Activated CD4-positive, alpha-beta T cell treated with anti-CD3 and anti-CD28 coated beads, Interleukin-2, Interleukin-6, amounts not matched to agents 100 ng/mL and 50 ng/mL, durations not matched to agents 16 hours and 8 hours (primary cell): ENCODE measurements around the gene SLC38A11.
A peak's percentile ranks its signal among the peaks of the same experiment; 100 is the strongest.

ENCODE experiments used
- DNase-seq: peaks from one replicate; pipeline ENCODE4 v3.0.0-alpha.2; 2020

The SLC38A11 gene

DNA sequence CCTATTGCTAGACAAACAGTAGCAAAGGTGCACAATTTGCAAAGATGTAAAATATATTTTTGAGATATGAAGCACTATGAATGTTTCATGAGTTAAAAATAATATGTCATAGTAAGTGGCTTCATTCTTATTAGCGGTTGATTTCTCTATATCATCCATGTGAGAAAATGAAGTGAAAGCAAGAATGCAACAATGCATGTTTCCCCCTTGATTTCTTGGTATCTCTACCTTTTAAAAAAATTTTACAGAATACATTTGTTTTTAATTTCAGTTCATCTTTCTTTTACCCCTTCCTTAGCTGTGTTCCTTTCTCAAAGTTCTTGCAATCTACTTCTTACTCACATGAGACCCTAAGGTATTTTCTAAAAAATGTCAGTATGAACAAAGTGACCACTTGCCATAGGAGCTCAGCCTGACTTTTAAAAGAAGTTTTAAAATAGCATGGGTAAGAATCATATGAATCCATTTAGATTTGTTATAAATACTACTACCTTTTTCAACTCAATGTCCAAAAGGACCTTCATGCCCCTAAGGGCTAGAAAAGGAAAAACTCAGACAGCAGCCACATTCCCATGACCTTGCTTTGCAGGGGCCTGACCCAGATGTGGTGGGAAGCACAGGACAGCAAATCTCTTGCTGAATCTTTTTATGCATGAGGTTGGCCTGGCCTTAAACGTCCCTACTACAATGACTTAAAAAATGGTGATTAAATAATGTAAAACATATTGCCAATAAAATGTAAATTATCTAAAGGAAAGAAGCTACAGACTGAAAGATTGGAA lies 14.8 kb upstream of the SLC38A11 start:
- no peak for DNase-seq

DNA sequence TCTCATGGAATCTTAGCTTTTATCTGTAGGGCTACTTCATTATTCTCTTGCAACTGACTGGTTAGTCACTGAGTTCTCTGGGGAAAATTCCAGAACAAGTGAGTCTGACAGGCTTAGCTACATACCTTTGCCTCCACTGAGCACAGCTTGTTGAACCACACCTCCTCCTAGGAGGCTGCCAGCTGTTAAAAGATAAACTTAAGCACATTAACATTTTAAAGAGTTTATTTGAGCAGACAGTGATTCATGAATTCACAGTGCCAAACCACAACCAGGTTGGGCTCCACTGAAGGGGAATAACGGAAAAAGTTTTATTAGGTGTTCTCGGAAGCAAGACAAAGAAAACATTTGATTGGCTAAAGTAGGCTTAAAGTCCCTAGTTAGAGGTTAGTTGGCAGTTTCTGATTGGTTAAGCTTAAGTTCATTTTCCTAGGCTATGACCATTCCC lies 12.5 kb upstream of the SLC38A11 start:
- DNase-seq: no peak

DNA sequence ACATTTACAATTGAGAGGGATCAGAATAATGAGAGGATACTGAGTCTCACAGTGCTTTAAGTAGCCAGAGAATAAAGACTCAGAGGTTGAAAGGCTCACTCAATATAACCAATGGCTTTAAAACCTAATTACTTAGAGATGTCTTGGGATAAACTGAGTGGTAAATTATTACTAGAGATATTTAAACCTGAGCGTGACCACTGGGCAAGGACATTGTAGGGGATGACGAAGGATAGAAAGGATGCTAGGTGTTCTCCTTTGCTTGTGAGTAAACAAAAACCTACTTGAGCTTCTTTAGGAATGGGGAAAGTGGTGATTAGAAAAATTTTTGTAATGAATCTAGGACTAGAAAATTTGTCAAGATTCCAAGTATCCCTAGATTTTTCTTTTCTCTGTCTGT lies 12.0 kb upstream of the SLC38A11 start:
- DNase-seq: no peak

DNA sequence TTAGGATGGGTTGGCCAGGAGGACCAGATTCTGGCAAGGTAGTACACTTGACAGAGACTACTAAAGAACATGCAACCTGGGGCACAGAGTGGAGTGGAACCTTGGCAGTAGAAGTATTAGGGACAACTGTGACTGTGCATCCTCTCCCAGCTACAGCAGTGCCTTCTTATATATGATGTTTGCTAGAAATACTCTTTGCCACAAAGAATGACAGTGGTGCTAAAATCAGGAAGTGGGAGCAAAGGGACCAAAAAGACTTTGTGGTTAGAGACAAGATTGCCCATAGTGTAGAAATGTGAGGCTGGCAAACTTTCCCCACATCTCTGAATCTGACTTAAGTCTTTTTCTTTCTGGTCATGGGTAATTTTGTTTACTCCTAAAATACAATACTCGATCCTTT lies 9.4 kb upstream of the SLC38A11 start:
- no peak for DNase-seq

DNA sequence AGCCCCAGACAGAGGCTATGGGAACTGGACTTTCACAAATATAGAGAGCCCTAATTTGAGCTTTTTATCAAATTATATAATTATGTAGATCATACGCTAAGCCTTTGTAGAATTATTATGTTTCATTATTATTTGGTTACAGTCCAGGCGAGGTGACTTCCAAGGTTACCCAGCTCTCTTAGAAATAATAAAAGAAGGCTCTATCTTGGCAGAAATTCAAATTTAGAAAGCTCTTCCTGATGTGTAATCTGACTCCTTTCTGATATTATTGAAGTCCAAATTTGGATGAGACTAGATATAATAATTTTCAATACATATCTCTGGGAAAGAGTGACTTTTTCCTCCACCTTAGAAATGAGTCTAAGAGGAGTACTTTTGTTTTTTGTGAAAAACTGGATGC lies 4.8 kb upstream of the SLC38A11 start:
- DNase-seq: no peak

DNA sequence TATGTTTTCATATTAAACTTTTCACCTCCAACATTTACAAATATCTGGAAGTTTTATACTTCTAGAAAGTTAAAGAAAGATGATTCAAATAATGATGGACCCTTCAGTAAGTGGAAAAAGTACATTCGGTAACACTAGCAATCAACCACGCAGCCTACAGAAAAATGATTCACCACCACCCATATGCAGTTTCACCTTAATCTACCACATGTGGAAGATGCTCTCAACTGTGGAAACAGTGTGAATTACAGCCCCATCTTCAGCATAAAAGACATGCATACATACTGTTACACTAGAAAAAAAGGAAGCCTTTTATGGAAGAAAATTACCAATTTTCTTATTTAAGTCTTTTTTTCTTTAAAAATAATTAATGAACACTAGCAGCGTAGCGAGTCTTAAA lies 1.1 kb downstream of the SLC38A11 start:
- DNase-seq: no peak

DNA sequence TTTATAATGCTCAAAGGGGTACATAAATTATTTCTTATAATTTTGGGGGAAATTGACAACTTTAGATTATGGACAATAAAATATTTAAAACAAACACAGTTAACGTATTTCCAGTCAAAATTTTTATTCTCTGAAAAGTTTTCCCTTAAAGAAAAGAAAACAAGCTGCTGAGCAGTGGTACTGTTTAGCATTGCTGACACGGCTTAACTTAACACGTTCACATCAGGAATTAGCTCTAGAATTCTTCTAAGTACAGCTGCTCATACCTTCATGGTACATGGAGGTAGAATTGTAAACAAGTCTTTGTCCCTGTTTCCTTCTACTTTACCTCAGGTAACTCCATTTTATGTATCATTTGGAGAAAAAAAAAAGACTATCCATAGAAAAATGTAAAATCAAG lies 2.0 kb downstream of the SLC38A11 start:
- DNase-seq: no peak

DNA sequence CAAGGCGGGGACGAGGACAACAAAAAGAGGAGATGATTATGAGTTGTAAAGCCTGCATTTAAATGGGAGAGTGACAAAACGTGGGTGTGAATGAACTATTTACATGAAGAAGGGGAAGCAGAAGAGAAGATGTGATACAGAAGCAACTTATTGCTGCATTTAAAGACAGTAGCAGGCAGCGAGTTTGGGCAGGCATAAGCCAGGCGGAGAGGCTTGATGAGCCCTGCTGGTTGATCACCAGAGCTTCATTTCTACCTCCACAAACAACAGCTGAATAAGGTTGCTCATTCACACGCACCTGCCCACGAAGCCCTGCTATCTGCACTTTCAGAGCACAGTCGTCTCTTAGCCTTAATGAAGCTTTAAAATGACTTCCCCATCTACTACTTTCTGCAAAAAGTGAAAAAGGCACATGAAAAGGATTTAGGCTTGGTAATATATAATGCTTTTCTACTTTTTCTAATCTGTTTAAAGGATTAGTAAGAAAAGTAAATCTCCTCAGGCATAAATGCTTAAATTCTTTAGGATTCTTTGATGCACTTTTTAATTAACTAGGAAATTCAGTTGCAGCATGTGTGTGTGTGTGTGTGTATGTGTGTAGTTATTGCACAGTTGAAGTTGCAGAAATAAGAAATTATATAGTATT lies 3.1 kb downstream of the SLC38A11 start:
- no peak for DNase-seq

DNA sequence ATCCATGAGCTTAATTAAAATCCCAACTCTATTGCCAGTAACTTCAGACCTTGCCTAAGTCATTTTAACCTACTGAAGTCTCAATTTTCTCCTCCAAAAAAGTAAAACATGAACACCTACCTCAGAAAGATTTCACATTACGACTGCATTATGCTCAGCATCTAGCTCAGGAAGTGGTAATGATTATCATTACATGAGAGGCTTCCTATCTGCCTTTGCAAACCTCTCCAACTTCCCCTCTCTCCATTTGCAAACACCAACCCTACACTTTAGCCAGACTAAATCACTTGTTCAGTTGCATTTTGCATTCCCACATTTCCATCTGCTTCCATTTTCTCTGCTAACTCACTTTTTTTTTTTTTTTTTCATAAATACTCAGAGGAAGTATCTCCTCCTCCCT lies 6.8 kb downstream of the SLC38A11 start:
- DNase-seq: no peak

DNA sequence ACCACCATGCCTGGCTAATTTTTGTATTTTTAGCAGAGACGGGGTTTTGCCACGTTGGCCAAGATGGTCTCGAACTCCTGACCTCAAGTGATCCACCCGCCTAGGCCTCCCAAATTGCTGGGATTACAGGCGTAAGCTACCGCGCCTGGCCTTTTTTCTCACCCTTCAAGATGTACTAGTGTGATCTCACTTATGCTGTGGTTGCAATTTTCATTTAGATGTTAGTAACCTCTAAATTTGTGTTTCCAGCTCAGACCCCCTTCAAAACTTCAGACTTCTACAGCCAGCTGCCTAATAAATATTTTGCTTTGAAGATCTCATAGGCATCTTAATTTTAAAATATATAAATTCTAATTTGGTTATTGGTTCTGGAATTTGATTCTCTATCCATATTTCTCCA lies 8.0 kb downstream of the SLC38A11 start:
- DNase-seq: no peak

DNA sequence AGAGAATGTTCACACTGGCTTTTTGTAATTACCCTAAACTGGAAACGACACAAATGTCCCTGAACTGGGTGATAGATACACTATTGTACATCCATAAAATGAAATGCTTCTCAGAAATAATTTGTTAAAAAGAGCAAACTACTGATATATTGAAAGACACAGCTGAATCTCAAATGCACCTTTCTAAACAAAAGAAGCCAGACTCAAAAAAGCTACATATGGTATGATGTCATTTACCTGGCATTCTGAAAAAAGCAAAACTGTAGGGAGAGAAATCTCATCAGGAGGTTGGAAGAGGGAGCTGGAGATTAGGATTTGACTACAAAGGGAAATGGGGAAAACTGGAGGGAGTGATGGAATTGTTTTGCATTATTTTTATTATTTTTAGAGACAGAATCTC lies 12.0 kb downstream of the SLC38A11 start:
- DNase-seq: no peak

DNA sequence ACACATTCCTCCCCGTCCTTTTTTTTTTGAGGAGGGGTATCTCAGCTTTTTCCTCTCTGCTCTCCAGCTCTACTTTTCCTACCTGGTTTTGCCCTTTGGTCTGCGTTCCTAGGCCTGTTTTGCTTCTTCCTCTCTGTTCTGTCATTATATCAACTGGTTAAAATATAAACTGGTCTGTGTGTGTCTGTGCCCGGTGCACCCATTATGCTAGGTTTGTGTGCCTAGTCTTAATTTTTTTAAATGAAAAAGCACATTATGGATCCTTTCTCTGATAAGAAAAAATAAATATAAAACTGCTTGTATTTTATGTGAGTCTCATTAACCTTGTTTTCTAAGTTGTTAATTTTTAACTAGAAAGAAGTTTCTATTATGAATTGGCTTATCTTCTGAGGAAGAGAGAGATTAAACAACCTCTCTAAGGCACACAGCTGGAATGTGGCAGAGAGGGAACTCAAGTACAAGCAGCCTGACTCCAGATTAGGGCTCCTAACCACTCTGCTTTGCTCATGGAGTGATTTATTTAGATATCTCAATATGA lies 17.4 kb downstream of the SLC38A11 start:
- no peak for DNase-seq

DNA sequence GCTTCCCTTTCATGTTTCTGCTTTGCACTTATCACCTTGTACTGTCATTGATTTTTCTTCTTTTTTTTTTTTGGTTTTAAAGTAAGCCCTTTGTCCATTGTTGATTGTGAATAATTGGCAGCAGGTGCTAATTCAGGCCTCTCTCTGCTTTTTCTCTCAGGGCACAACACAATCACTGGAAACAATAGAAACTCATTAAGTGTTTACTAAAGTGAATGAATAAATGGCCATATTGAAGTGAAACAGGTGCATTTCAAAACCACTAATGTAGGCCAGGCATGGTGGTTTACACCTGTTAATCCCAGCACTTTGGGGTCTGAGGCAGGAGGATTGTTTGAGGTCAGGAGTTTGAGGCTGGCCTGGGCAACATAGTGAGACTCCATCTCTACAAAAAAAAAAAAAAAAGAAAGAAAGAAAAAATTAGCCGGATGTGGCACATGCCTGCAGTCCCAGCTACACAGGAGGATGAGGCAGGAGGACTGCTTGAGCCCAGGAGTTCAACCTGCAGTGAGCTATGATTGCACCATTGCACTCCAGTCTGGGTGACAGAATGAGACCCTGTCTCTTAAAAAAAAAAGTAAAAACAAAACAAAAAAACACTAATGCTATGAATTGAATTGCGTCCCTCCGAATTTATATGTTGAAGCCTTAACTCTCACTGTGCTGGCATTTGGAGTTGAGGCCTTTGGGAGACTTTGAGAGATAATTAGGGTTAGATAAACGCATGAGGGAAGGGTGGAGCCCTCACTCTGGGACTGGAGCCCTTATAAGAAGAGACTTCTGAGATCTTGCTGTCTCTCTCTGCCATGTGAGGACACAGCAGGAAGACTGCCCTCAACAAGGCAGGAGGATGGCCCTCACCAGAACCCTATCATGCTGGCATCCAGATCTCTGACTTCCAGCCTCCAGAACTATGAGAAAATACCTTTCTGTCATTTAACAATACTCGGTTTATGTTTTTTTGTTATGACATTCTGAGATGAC lies 19.9 kb downstream of the SLC38A11 start:
- DNase-seq: no peak

DNA sequence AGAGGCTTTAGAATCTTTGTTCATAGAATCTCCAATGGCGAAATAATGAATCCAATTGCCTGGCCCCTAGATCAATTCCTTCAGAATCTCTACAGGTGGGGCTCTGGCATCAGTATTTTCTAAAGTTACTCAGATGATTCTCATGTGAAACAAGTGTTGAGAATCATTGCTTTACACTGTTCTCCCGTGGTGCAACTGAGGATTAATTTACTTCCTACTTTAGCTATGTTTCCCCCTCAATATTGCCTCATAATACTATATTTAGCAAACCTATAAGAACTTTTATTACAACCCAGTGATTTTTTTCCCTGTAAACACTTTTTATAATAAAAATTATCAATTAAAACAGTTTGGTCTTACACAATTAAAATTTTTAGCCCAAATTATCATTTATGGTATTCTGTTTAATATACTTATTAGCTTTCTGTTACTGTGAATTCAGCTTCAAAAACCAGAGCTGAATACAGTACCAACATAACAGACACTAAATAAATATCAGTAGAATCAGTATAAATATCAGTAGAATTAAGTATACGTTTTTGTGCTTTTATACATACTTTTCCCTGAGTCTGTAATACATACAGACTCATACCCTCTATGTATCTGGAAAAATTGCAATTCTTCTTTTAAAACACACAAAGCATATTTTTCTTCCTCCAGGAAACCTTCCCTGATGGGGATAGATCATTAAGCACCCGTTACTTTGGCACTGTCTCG lies 20.8 kb downstream of the SLC38A11 start:
- no peak for DNase-seq

DNA sequence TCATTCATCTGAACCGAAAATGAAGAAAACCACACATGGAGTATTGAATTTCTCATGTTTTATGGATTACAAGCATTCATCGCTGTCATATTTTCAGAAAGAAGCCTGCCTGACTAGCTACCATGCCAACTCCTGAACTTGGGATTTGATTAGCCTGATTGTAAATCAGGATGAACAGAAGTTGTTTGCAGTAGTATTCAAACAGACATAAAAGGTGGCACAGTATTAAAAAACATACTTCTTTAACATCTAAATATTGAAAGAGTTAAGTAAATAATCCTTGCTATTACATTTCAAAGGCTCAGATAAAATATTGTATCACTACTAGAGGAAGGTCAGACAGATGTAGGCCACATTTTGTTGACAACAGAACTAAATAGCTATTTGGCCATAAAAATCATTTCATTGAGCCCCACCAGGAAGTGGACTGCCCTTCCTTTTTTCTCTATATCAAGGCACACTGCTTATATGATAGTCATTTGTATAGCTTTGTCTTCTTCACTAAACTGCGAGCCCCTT lies 21.6 kb downstream of the SLC38A11 start:
- DNase-seq: no peak

DNA sequence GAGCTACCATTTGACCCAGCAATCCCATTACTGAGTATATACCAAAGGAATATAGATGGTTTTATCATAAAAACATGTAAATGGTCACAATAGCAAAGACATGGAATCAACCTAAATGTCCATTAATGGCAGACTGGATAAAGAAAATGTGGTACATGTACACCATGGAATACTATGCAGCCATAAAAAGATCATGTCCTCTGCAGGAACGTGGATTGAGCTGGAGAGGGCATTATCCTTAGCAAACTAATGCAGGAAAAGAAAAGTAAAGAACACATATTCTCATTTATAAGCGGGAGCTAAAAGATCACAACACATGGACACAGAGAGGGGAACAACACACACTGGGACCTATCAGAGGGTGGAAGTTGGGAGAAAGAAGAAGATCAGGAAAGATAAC lies 22.9 kb downstream of the SLC38A11 start:
- DNase-seq: no peak

DNA sequence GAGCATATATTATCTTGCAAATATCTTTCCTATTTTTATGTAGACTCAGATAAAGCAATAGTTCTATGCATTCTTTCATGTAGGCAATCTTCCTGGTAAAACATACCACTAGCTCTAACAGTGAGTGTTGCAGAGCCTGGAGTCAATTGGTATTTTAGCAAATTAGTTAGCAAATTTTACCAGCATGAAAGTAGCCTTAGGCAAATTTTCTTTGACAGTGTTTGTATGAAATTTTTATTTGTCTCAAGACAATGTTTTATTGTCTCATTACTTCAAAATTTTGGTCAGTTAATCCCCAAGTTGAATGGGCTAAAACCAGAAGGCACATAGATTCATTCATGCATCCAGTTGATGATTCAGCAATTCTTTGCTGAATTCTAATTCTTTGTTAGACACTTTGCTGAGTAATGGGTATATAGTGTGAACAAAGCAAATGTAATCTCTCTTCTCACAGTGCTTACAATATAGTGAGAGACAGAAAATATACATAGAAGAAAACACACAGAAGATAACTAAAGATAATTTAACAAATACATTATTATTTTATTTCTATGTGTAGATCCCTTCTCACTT lies 27.1 kb downstream of the SLC38A11 start:
- DNase-seq: no peak

DNA sequence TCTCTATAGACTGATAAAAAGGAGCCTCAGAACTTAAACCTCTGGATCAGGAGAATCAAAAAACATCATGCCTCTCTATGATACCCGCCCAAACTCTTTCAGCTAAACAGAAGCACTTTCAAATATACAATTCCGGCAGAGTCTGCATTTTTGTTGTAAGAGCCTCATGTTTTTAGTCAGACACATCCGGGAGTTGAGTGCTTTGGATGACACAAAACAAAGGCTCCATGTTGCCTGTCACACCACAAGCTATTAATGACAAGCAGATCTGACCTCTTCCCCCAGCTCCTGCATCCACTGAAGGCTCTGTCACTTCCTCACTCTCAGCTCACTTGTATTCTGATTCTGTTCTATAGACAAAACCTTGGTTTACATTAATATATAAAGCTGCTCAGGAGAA lies 33.2 kb downstream of the SLC38A11 start:
- DNase-seq: peak; percentile 64

DNA sequence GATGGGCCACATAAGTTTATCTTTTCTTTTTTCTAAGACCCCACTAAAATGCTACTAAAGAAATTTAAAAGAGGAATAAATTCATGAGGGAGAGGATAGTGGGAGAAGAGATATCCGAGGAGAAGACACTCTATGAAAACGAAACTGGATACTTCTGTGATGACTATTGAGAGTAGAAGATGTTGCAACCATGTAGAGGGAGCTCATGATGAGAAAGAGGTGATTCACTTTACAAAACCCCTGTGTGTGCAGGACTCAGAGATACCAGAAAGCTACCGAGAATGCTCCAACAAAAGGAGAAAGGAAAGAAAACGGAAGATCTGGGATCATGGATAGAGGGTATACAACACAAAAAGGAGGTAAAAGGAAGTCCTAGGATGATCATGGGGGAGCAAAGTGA lies 34.9 kb downstream of the SLC38A11 start:
- DNase-seq: peak; percentile 58

DNA sequence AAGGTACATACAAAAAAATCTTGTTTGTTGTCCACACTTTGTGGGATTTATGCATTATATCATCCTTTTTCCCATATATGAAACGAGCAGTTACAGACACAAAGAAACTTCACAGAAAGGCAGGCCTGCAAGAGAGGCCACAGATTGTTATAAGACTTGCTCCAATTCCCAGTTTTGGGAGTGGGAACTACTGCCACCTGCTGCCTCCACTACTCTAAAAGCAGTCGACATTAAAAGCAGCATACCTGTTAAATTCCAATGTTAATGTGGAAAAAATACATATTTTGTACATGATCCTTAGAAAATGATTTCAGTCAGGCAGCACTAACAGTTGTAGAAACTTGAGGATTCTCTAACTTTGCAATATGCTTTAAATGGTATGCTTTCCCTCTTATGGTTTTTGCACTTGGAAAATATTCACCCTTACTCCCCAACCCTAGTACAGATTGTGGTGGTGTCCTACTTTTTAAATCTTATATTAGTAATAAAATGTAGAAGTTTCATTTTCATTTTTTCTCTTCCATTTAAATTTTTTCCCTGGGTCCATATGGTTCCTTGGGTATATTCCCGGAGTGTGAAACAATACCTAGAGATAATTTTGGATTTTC lies 37.9 kb downstream of the SLC38A11 start:
- no peak for DNase-seq

DNA sequence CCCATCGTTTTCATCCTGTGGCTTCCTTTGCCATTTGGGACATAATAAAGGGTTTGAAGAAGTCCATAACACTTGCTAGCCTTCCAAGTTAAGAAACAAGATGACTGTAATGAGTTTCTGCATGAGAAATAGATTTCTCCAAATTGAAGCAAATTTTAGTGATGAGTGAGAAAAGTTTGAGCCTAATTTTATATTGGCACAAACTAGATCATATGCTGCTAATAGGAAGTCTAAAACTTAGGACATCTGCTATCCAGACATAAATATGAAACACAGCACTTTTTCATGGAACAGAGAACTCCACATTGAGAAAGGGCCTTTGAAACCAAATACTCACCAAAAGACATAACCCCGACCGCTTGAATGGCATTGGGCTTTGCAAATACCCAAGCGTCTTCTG lies 39.8 kb downstream of the SLC38A11 start:
- no peak for DNase-seq
